B cell (primary cell): ENCODE measurements around the gene ALDH3B1. TPM values are rescaled to one million over a fixed set of nuclear protein-coding genes. Genes with fewer than 3 reads are reported as not detected.

Source experiments
- ATAC-seq: fragments of 200-7000 bp; cut with Tn5 transposase; one replicate; pipeline ENCODE4 v1.10.0; 2021; ENCODE audit warnings: low read depth, mild to moderate bottlenecking, moderate number of reproducible peaks, moderate library complexity
- CTCF ChIA-PET: fragments of 350-600 bp; sonication (Branson Sonifier 250); formaldehyde crosslinking; loops from one replicate; lab custom pipeline; 2021; ENCODE audit warnings: antibody characterized with exemption, inconsistent platforms; lab: Charles Lee
- POLR2A ChIA-PET: fragments of 350-600 bp; sonication (Branson Sonifier 250); formaldehyde crosslinking; loops from one replicate; lab custom pipeline; 2021; ENCODE audit warnings: antibody characterized with exemption; lab: Charles Lee
- DNase-seq: peaks from one replicate; pipeline ENCODE4 v3.0.0; 2013
- H2AFZ ChIP-seq: 2 replicates; pipeline ENCODE4 v1.6.1; 2012; ENCODE audit warnings: mild to moderate bottlenecking, low read depth, low read length; ENCODE audit not compliant: insufficient read depth, poor library complexity, severe bottlenecking
- H3K27ac ChIP-seq, 2 donors: 1 replicate in 1 of 2; 2 replicates in 1 of 2; pipeline ENCODE4 v1.5.1; 2012 to 2013; ENCODE audit warnings: low read length in 2 of 2, mild to moderate bottlenecking in 2 of 2, moderate library complexity in 1 of 2
- H3K27me3 ChIP-seq, 4 experiments: fragments of 200-600 bp in 1 of 4; sonication (generic) in 1 of 4; replicated peaks in 1 of 4; 1 replicate in 2 of 4; 2 replicates in 2 of 4; pipeline versions ENCODE4 v1.6.1 to v1.7.0; 2013 to 2016; ENCODE audit warnings: low read length in 3 of 4, mild to moderate bottlenecking in 2 of 4, mixed read lengths in 1 of 4, moderate library complexity in 1 of 4; ENCODE audit not compliant: insufficient read depth in 4 of 4, control insufficient read depth in 3 of 4; ENCODE audit errors: control extremely low read depth in 1 of 4
- H3K36me3 ChIP-seq, 2 experiments: replicated peaks in 1 of 2; 1 replicate in 1 of 2; 2 replicates in 1 of 2; pipeline versions ENCODE4 v1.6.1 to v1.7.1; 2013; ENCODE audit warnings: low read length in 1 of 2; ENCODE audit not compliant: insufficient read depth in 2 of 2, control insufficient read depth in 1 of 2; ENCODE audit errors: control extremely low read depth in 1 of 2, extremely low read depth in 1 of 2
- H3K4me1 ChIP-seq, 2 donors: fragments of 200-600 bp in 1 of 2; sonication (generic) in 1 of 2; 1 replicate in 1 of 2; 2 replicates in 1 of 2; pipeline versions ENCODE4 v1.5.1 to v1.6.1; 2013 to 2017; ENCODE audit warnings: low read length in 2 of 2; ENCODE audit not compliant: control insufficient read depth in 2 of 2, insufficient read depth in 2 of 2
- H3K4me2 ChIP-seq: replicated peaks from 2 replicates; pipeline ENCODE3; 2012; ENCODE audit warnings: mild to moderate bottlenecking, low read depth, low read length; ENCODE audit not compliant: poor library complexity, severe bottlenecking
- H3K4me3 ChIP-seq, 5 experiments: fragments of 200-600 bp in 1 of 5; sonication (generic) in 1 of 5; 1 replicate in 3 of 5; 2 replicates in 2 of 5; pipeline versions ENCODE4 v1.5.1 to v1.7.0; 2011 to 2016; ENCODE audit warnings: low read length in 4 of 5, mild to moderate bottlenecking in 4 of 5, low read depth in 2 of 5, control low read depth in 1 of 5, moderate library complexity in 1 of 5; ENCODE audit not compliant: insufficient read depth in 1 of 5; ENCODE audit errors: control extremely low read depth in 1 of 5, extremely low read depth in 1 of 5
- H3K79me2 ChIP-seq: fragments of 200-600 bp; sonication (generic); one replicate; pipeline ENCODE4 v1.6.0; 2016; ENCODE audit warnings: low read length; ENCODE audit not compliant: control insufficient read depth, insufficient read depth
- H3K9ac ChIP-seq: fragments of 200-600 bp; sonication (generic); 2 replicates; pipeline ENCODE4 v1.6.1; 2017; ENCODE audit warnings: mild to moderate bottlenecking, low read length, moderate library complexity
- H3K9me3 ChIP-seq, 3 donors: one replicate each; pipeline versions ENCODE4 v1.6.1 to v1.7.1; 2013; ENCODE audit warnings: low read length in 2 of 3; ENCODE audit not compliant: control insufficient read depth in 2 of 3, insufficient read depth in 1 of 3; ENCODE audit errors: control extremely low read depth in 1 of 3
- H4K20me1 ChIP-seq: 2 replicates; pipeline ENCODE4 v1.6.0; 2012; ENCODE audit warnings: mild to moderate bottlenecking, low read length; ENCODE audit not compliant: insufficient read depth, control insufficient read depth, poor library complexity, severe bottlenecking
- H3K27ac Mint-ChIP-seq: one replicate; pipeline ENCODE4 v1.8.0; 2021; ENCODE audit warnings: mixed read lengths
- H3K27me3 Mint-ChIP-seq: one replicate; pipeline ENCODE4 v1.8.0; 2021; ENCODE audit warnings: mixed read lengths
- H3K4me1 Mint-ChIP-seq: one replicate; pipeline ENCODE4 v1.8.0; 2021; ENCODE audit warnings: mixed read lengths
- H3K4me3 Mint-ChIP-seq: one replicate; pipeline ENCODE4 v1.8.0; 2021; ENCODE audit warnings: mixed read lengths
- H3K9me3 Mint-ChIP-seq: one replicate; pipeline ENCODE4 v1.8.0; 2022; ENCODE audit warnings: mixed read lengths; ENCODE audit not compliant: insufficient read depth
- EZH2 ChIP-seq: IDR thresholded peaks from 2 replicates; pipeline ENCODE4 v1.6.1; 2012; ENCODE audit warnings: borderline replicate concordance, low read depth, mild to moderate bottlenecking, moderate library complexity, low read length; ENCODE audit not compliant: insufficient read depth, poor library complexity, severe bottlenecking
- WGBS: methylation state at CpG from one replicate; pipeline ENCODE4 v1.1.5; 2013; ENCODE audit warnings: missing lambda C conversion rate; ENCODE audit not compliant: insufficient coverage; 5-methylcytosine and 5-hydroxymethylcytosine counted together
- intact Hi-C: fragments of 100-400 bp; cut with micrococcal nuclease; formaldehyde crosslinking; loops from one replicate; pipeline ENCODE4 v1.10.0; 2022
- polyA plus RNA-seq: library from polyadenylated mRNA; depleted of rRNA; stranded (reverse); fragments of >200 nt; gene quantifications from 2 replicates; pipeline ENCODE4 v1.2.3, GENCODE V29; 2012
- total RNA-seq, 2 donors: library from RNA; stranded (reverse); fragments of 120-200 nt in 1 of 2; gene quantifications; 1 replicate in 1 of 2; 2 replicates in 1 of 2; pipeline versions ENCODE4 v1.2.3 to v1.2.4, GENCODE V29; 2013 to 2022
- TF ChIP-seq, protein P1 (sequence below): fragments of 200-600 bp; IDR thresholded peaks from one replicate; pipeline ENCODE4 v1.8.0; 2022; ENCODE audit warnings: antibody characterized with exemption, mild to moderate bottlenecking

The ALDH3B1 gene
- total and polyA plus RNA-seq, 2 donors (not counting 1 experiment from before 2014, with no cell fraction given): 0.81 TPM

DNA sequence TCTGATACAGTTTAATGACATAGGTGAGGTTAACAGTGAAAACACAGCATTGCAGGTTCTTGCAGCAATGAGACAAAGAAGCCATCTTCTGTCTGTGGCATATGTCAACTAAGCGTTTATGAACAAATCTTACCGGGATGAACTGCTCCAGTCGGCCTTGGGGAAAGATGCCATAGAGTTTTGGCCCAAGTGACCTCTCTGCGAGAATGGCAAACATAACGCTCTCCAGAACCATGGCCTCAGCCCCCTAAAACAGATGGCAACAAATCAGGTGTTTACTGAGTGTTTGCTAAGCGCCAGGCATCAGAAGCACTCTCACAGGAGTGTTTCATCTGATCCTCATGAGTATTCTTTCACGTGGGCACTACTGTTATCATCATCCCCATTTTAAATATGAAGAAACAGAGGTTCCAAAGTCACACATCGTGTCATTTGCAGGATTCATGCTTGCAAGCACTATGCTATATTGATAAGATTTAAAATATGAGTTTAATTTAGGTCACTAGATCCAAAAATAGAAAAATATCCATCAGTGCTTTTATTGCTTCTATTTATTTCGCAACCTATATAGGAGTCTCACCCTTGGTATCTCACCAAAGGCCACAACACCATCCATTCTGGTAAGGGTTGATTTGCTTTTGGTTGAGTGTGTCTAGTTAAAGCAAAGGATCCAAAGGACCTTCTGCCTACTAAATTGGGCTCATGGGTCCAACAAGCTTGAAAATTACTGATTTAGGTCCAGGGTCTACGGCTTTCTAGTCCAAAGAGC is 64.6 kb downstream of the ALDH3B1 start:
- DNase-seq: no peak
- WGBS: over 99% methylated on average over 7 of the region's 10 CpGs
- Histone ChIP-seq H3K27me3 (no peaks in the 10 kb centered on the region), H3K9ac (no peak overlapping the region), H3K36me3 (peaks cover 0 to 6% of the 10 kb centered on the region in 2 experiments), H3K4me2 (no peak overlapping the region), H3K79me2 (no peaks in the 10 kb centered on the region), H3K4me3 (no peak overlapping the region), H3K4me1 (peaks cover 9 to 20% of the 10 kb centered on the region in 2 donors), H2AFZ (no peak overlapping the region), H3K9me3 (no peaks in the 10 kb centered on the region), H4K20me1 (no peaks in the 10 kb centered on the region), H3K27ac (no peak overlapping the region)
- Mint-ChIP-seq H3K4me3 (no peak overlapping the region), H3K9me3 (no peaks in the 10 kb centered on the region), H3K4me1 (peaks cover 24% of the 10 kb centered on the region), H3K27me3 (no peaks in the 10 kb centered on the region), H3K27ac (no peak overlapping the region)
- intact Hi-C loops: no loop called here
- ATAC-seq: no peak
- TF ChIP-seq EZH2: no peak
- TF ChIP-seq, protein P1, sequence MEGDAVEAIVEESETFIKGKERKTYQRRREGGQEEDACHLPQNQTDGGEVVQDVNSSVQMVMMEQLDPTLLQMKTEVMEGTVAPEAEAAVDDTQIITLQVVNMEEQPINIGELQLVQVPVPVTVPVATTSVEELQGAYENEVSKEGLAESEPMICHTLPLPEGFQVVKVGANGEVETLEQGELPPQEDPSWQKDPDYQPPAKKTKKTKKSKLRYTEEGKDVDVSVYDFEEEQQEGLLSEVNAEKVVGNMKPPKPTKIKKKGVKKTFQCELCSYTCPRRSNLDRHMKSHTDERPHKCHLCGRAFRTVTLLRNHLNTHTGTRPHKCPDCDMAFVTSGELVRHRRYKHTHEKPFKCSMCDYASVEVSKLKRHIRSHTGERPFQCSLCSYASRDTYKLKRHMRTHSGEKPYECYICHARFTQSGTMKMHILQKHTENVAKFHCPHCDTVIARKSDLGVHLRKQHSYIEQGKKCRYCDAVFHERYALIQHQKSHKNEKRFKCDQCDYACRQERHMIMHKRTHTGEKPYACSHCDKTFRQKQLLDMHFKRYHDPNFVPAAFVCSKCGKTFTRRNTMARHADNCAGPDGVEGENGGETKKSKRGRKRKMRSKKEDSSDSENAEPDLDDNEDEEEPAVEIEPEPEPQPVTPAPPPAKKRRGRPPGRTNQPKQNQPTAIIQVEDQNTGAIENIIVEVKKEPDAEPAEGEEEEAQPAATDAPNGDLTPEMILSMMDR: no peak
- POLR2A ChIA-PET: no interaction called here
- CTCF ChIA-PET: interaction anchor here (0.8 kb wide), 1 partner anchor 136 kb away, joined by 3 read pairs; no protein-coding TSS in a partner anchor

DNA sequence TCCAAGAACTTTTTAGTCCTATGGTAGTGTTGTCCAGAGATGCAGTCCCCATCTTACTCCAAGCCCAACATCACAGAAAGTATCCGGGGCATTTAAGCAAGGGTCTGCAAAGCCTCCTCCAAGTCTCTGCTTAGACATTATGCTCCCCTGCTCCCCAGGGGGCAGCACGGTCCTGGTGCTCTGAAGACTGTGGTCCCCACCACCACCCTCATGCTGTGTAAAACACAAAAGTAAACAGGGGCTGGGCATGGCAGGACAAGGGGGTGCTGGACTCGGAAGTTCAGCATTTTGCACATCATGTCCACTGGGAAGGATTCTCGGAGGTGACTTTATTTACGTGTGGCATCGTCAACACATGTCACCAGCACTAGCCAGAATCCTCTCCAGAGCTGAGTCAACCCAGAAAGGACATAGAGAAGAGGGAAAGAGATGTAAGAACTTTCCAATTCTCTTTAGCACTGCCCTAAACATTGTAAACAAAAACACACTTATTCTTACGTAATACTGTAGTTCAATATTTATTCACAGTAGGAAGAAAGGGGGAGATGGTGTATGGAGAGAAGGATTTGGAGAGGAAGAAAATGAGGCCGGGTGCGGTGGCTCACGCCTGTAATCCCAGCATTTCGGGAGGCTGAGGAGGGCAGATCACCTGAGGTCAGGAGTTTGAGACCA is 66.4 kb downstream of the ALDH3B1 start:
- ChIA-PET POLR2A (no interaction called here), CTCF (no interaction called here)
- Histone ChIP-seq H3K27me3 (no peaks in the 10 kb centered on the region), H4K20me1 (no peaks in the 10 kb centered on the region), H3K36me3 (peaks cover 0 to 4% of the 10 kb centered on the region in 2 experiments), H3K27ac (no peak overlapping the region), H3K4me3 (no peak overlapping the region), H3K9me3 (no peaks in the 10 kb centered on the region), H3K4me1 (peaks cover 9 to 13% of the 10 kb centered on the region in 2 donors), H3K9ac (no peak overlapping the region), H3K79me2 (no peaks in the 10 kb centered on the region), H3K4me2 (no peak overlapping the region), H2AFZ (no peak overlapping the region)
- ATAC-seq (no peak), DNase-seq (no peak)
- Mint-ChIP-seq H3K9me3 (no peaks in the 10 kb centered on the region), H3K27me3 (no peaks in the 10 kb centered on the region), H3K4me1 (peaks cover 18% of the 10 kb centered on the region), H3K27ac (no peak overlapping the region), H3K4me3 (no peak overlapping the region)
- 94% methylated on average over 6 of the region's 11 CpGs for WGBS
- no peak for TF ChIP-seq EZH2
- TF ChIP-seq, protein P1: no peak
- intact Hi-C loops: no loop called here
